GM21381 (cell line): ENCODE data around the gene CALML6.
A peak's percentile ranks its signal among the peaks of the same experiment; 100 is the strongest.
"Not testable (repeated sequence)": the region's sequence is repeated elsewhere in the genome, so short reads cannot be mapped to it uniquely, and the experiment has no call there.

ENCODE experiments used
- ATAC-seq: cut with Tn5 transposase; IDR thresholded peaks from one replicate; pipeline ENCODE4 v1.9.1; 2021; ENCODE audit warnings: mild to moderate bottlenecking, moderate library complexity; ENCODE audit not compliant: unreplicated experiment

The CALML6 gene

GRCh38 chr1:1914971-1915692, at the start of gene CALML6:
TSS of gene CALML6 (plus strand) at chr1:1915260. CDS start at chr1:1915281, 21 bp downstream.
- ATAC-seq: no peak

GRCh38 chr1:1867164-1867563, 47.9 kb upstream of the CALML6 start:
- no peak for ATAC-seq

- ATAC-seq: no peak
These were observed 45.6 kb upstream of the CALML6 start for GRCh38 chr1:1869469-1869868.

GRCh38 chr1:1872329-1872994, 42.6 kb upstream of the CALML6 start:
- ATAC-seq: no peak

GRCh38 chr1:1873186-1873585, 41.9 kb upstream of the CALML6 start:
- no peak for ATAC-seq

- no peak for ATAC-seq
These were observed 40.2 kb upstream of the CALML6 start for GRCh38 chr1:1874901-1875300.

GRCh38 chr1:1875932-1876331, 39.1 kb upstream of the CALML6 start:
- no peak for ATAC-seq

GRCh38 chr1:1876335-1876930, 38.6 kb upstream of the CALML6 start:
- ATAC-seq: no peak

- no peak for ATAC-seq
These were observed 37.1 kb upstream of the CALML6 start for GRCh38 chr1:1877865-1878436.

- no peak for ATAC-seq
These were observed 35.1 kb upstream of the CALML6 start for GRCh38 chr1:1879942-1880341.

GRCh38 chr1:1880617-1881312, 34.3 kb upstream of the CALML6 start:
- no peak for ATAC-seq

- ATAC-seq: no peak
These were observed 33.3 kb upstream of the CALML6 start for GRCh38 chr1:1881727-1882126.

GRCh38 chr1:1883092-1883873, 31.8 kb upstream of the CALML6 start:
- ATAC-seq: no peak

- ATAC-seq: not testable (repeated sequence)
These were observed 31.2 kb upstream of the CALML6 start for GRCh38 chr1:1883890-1884289.

GRCh38 chr1:1889090-1889750, 25.8 kb upstream of the CALML6 start:
- ATAC-seq: no peak

GRCh38 chr1:1889847-1890505, 25.1 kb upstream of the CALML6 start:
- ATAC-seq: peak; percentile 32

- peak; percentile 69 for ATAC-seq
These were observed 24.3 kb upstream of the CALML6 start, which contains the start of gene GNB1 for GRCh38 chr1:1890506-1891348. TSS of gene GNB1 (minus strand) at chr1:1891087. CDS start at chr1:1825453, 65,634 bp downstream.

GRCh38 chr1:1891349-1892078, 23.5 kb upstream of the CALML6 start:
- peak; percentile 29 for ATAC-seq
